Breast epithelium (tissue), 3 donors: ENCODE data around the gene MARCHF3.
"Not testable (repeated sequence)": the region's sequence is repeated elsewhere in the genome, so short reads cannot be mapped to it uniquely, and the experiment has no call there.

Source experiments
- POLR2A ChIP-seq: fragments of 450-650 bp; IDR thresholded peaks from one replicate; pipeline ENCODE4 v1.6.1; 2016; ENCODE audit warnings: antibody characterized with exemption, mild to moderate bottlenecking, moderate library complexity
- TF ChIP-seq, protein P1 (sequence below), 3 donors: fragments of 450-650 bp; IDR thresholded peaks; one replicate each; pipeline ENCODE4 v1.5.1; 2016 to 2017; ENCODE audit warnings: antibody characterized with exemption in 3 of 3, mild to moderate bottlenecking in 3 of 3, moderate library complexity in 3 of 3

GRCh38 chr5:126839407-126839806, 191.0 kb downstream of the MARCHF3 start:
- TF ChIP-seq, protein P1, sequence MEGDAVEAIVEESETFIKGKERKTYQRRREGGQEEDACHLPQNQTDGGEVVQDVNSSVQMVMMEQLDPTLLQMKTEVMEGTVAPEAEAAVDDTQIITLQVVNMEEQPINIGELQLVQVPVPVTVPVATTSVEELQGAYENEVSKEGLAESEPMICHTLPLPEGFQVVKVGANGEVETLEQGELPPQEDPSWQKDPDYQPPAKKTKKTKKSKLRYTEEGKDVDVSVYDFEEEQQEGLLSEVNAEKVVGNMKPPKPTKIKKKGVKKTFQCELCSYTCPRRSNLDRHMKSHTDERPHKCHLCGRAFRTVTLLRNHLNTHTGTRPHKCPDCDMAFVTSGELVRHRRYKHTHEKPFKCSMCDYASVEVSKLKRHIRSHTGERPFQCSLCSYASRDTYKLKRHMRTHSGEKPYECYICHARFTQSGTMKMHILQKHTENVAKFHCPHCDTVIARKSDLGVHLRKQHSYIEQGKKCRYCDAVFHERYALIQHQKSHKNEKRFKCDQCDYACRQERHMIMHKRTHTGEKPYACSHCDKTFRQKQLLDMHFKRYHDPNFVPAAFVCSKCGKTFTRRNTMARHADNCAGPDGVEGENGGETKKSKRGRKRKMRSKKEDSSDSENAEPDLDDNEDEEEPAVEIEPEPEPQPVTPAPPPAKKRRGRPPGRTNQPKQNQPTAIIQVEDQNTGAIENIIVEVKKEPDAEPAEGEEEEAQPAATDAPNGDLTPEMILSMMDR (IDR thresholded peaks at IDR 0.05), result not testable (repeated sequence)
- not testable (repeated sequence) for TF ChIP-seq POLR2A
